GM12801 (cell line): ENCODE results near the gene DZIP1.

ENCODE experiments used
- TF ChIP-seq, protein P1 (sequence below): IDR thresholded peaks from one replicate; pipeline ENCODE4 v1.5.1; 2011; ENCODE audit warnings: control low read depth; ENCODE audit not compliant: insufficient read length; ENCODE audit errors: extremely low read depth

Gene DZIP1

DNA sequence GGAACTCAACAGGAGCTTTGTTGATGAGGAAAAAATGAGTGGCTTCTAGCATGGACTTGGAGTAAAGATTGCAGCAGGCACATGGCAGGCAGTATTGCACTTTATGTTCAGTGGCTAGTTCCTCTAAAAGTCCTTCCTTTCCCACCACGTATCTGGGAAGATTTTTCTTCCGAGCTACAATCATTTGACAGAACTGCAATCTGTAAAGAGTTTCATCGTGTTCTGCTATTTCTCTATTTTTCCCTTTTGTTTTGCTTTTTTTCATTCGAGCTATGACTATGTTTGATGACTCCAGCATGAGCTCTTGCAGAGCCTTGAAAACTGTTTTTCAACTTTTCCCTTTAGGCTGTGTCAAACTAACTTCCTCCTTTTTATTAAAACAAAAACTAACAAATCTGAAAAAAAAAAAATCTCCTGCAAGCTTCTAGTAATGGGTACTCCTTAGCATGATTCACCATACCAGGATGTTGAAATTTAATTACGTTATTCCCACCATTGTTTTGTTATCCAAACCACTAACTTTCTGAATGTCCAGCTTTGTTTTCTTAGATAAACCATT is 79.7 kb downstream of the DZIP1 start:
- TF ChIP-seq, protein P1, sequence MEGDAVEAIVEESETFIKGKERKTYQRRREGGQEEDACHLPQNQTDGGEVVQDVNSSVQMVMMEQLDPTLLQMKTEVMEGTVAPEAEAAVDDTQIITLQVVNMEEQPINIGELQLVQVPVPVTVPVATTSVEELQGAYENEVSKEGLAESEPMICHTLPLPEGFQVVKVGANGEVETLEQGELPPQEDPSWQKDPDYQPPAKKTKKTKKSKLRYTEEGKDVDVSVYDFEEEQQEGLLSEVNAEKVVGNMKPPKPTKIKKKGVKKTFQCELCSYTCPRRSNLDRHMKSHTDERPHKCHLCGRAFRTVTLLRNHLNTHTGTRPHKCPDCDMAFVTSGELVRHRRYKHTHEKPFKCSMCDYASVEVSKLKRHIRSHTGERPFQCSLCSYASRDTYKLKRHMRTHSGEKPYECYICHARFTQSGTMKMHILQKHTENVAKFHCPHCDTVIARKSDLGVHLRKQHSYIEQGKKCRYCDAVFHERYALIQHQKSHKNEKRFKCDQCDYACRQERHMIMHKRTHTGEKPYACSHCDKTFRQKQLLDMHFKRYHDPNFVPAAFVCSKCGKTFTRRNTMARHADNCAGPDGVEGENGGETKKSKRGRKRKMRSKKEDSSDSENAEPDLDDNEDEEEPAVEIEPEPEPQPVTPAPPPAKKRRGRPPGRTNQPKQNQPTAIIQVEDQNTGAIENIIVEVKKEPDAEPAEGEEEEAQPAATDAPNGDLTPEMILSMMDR = no peak

DNA sequence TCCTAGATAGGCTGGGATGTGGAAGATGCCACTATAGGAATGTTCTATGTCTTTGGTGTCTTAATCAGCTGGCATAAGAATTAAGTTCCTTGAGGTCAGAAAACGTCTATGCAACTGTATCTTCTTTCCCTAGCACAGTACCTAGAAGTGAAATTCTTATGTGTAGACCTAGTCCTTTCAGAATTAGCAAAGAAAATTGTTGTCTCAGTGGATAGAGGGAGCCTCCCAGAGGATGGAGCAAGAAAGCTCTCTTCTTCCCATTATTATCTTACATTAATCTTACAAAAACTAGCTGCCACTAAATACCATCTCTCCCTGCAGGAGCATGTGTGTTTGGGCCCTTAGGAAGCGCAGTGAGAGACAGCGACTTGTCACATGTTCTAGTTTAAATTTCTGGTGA is 80.4 kb downstream of the DZIP1 start:
- TF ChIP-seq, protein P1 = no peak

DNA sequence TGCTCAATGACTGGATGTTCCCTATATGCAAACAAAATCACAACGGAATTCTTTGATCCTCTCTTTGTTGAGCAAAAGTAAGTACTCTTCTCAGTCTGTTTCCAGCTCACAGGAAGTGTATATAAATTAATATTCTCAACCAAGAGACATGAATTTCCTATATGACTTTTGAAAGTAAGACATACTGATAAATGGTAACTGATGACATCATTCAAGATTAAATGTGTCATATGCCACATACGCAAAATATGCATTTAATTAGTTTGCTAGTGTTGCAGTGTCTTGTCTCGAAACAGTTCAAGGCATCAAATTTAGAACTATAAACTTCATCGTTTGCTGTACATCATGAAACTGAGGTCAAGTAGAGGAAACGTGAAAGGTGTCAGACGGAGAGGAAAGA is 84.1 kb downstream of the DZIP1 start:
- TF ChIP-seq, protein P1 = no peak

DNA sequence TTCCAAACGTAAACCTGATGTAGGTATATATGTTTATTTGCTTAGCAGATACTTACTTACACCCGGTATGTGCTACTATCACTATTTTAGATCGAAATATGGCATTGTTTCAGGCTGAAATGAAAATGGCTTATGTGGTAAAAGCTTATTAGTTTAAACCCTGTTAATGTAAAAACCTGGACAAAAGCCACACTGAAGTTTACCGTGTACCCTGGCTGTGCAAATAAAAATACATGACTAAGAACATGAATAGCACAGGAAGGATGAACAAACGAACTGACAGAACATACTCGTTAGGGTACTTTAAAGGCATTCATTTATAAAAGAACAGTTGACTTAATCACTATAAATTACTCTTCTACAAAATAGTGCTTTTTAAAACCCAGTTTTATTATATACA is 85.4 kb downstream of the DZIP1 start:
- TF ChIP-seq, protein P1 = no peak

DNA sequence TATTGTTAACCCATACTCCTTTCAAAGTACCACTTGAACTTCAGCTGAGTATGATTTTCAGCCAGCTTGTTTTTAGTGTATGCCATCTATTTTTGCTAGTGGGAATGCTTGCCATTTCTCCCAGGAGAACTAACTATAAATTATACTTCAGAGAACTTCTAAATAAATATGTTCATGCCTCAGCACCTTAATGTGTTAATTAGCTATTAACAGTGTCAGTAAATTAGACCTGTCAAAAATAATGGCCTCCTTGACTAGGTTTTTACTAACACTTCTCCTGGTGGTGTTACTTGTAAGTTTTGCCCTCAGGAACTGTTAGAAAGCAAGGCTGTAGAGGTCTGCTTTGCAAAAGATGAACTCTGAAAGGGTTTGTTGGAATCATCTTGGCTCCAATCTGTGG is 87.5 kb downstream of the DZIP1 start:
- TF ChIP-seq, protein P1 = no peak

DNA sequence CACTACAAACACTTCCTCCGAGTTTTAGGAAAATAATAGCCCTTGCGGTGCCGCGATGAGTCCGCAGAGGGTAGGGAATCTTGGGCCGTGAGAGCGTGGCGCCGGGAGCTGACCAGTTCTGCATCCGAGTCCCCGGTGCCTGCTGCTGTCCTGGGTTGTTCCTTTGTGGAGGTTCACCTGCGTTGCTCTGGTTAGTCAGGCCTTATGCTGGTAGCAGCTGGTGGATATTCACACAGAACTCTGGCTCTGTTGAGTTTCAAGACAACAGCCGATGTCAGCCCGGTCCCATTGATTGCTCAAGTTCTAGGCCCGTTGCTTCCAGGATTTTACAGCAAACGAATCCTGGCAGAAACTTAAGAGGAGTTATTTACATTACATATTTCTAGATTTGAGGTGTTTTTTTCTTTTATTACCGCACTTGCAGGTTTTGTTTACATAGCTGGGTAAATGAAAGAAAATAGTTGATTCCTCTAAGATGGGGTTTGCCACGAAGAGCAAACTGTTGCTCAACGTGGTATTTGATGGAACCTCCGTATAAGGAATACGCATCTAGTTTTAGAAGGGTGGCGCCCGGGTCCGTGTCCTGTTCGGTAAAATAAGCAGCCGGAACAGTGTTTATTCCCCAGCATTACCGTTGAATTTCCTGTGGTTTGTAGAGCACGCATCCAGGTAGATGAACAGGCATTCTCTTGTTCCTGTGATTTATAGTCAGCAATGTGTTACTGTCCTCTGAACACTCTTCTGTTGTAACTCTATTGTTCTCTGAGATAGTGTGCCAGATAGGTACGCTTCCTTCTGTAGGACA is 90.7 kb downstream of the DZIP1 start:
- TF ChIP-seq, protein P1 = no peak

DNA sequence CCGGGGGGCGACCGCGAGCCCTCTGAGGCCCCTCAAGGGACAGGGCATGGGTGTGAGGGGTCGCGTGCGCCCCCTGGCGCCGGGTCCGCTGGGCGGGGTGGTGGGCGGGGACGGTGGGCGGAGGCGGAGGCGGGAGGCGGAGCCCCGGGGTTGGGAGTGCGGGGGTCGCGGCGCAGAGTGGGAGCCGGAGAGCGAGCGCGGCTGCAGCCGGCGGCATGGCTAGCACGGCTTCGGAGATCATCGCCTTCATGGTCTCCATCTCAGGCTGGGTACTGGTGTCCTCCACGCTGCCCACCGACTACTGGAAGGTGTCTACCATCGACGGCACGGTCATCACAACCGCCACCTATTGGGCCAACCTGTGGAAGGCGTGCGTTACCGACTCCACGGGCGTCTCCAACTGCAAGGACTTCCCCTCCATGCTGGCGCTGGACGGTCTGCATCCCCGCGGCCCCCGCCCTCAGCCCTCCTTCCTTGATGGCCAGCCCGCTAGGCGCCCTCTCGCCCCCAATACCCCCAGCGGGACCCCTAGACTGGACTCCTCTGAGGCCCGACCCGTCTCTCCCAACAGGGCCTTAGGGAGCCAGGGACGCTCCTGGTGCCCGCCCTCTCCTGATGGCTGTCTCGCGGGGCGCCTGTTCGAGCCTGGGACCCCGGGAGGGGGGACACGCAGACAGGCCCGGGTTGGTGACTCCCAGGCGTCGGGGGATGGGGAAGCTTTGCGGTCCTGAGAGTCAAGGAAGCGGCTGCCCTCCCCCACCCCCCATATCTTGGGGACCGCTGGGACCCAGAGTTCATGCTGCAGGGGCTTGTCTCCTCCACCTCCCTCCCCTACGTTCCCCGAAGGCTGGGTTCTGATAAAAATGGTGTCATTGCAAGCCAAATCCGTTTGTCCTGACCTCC is 91.7 kb downstream of the DZIP1 start, which contains the start of gene CLDN10:
Gene CLDN10, plus strand, starts transcription at position 182 of the 903 bp plus-strand sequence. Its CDS starts 34 bp downstream, at position 216.
- TF ChIP-seq, protein P1 = no peak
